DND-41 (cell line): ENCODE results near the gene SLC39A3.
"Not testable (repeated sequence)": the region's sequence is repeated elsewhere in the genome, so short reads cannot be mapped to it uniquely, and the experiment has no call there.

Source experiments
- CTCF ChIP-seq: IDR thresholded peaks from 2 replicates; pipeline ENCODE4 v1.5.1; 2012; ENCODE audit warnings: borderline replicate concordance, low read length, moderate library complexity, mild to moderate bottlenecking; ENCODE audit not compliant: poor library complexity, severe bottlenecking; ENCODE audit errors: extremely low read depth
- EZH2 ChIP-seq: IDR thresholded peaks from 3 replicates; pipeline ENCODE4 v1.6.1; 2012; ENCODE audit warnings: borderline replicate concordance, low read depth, mild to moderate bottlenecking, moderate library complexity, low read length, inconsistent platforms; ENCODE audit not compliant: severe bottlenecking

GRCh38 chr19:2713170-2713569 lies 26.6 kb downstream of the SLC39A3 start:
- not testable (repeated sequence) for TF ChIP-seq CTCF, EZH2
